Activated CD4-positive, alpha-beta T cell treated with anti-CD3 and anti-CD28 coated beads, Interleukin-2, amount 10 ng/mL, durations not matched to agents 7 days and 5 days (primary cell): ENCODE measurements around the gene MACROD2. TPM values are rescaled to one million over a fixed set of nuclear protein-coding genes. Genes with fewer than 3 reads are reported as not detected.

Experiments used
- CTCF ChIA-PET: fragments of 350-600 bp; sonication (Branson Sonifier 250); formaldehyde crosslinking; loops from one replicate; lab custom pipeline; 2021; ENCODE audit warnings: antibody characterized with exemption; lab: Charles Lee
- POLR2A ChIA-PET: fragments of 350-600 bp; sonication (Branson Sonifier 250); formaldehyde crosslinking; loops from one replicate; lab custom pipeline; 2021; ENCODE audit warnings: antibody characterized with exemption; lab: Charles Lee
- DNase-seq: peaks from one replicate; pipeline ENCODE4 v3.0.0-alpha.2; 2020
- H3K27ac Mint-ChIP-seq: one replicate; pipeline ENCODE4 v1.8.0; 2021; ENCODE audit warnings: mild to moderate bottlenecking, moderate library complexity, mixed read lengths
- H3K27me3 Mint-ChIP-seq: one replicate; pipeline ENCODE4 v1.8.0; 2021; ENCODE audit warnings: mixed read lengths
- H3K36me3 Mint-ChIP-seq: one replicate; pipeline ENCODE4 v1.8.0; 2021; ENCODE audit warnings: low read depth, mixed read lengths
- H3K4me1 Mint-ChIP-seq: one replicate; pipeline ENCODE4 v1.8.0; 2021; ENCODE audit warnings: mixed read lengths
- H3K4me3 Mint-ChIP-seq: one replicate; pipeline ENCODE4 v1.8.0; 2021; ENCODE audit warnings: mild to moderate bottlenecking, moderate library complexity, mixed read lengths
- H3K9me3 Mint-ChIP-seq: one replicate; pipeline ENCODE4 v1.8.0; 2021; ENCODE audit warnings: mixed read lengths
- total RNA-seq, 2 experiments: library from RNA; stranded (reverse); gene quantifications; one replicate each; pipeline ENCODE4 v1.2.3, GENCODE V29; 2021

The MACROD2 gene
- total RNA-seq, 2 experiments from 2014 or later = not detected

DNA sequence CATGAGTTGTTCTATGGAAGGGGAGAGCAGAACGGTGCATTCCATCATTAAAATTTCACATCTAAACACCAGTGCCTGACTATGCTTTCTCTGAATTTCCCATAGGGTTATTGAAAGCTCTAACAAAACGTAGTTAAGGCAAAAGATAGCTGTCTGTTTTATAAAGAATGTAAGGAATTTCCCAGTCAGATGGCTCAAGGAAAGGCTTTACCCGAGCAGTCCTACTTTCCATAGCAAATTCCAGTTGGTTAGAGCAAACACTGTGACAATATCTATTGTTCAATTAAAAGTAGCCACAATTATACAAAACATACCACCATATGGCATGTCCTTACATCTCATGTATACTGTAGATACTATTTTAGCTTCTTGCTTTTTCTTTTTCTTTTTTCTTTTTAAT is 1401.6 kb downstream of the MACROD2 start:
- no peak for DNase-seq
- ChIA-PET POLR2A (no interaction called here), CTCF (interaction anchor here (0.6 kb wide), 1 partner anchor 15 kb away, joined by 4 read pairs; no protein-coding TSS in a partner anchor)
- no peaks in the 10 kb centered on the region for H3K4me1 Mint-ChIP-seq
- H3K27ac Mint-ChIP-seq = no peak overlapping the region
- no peaks in the 10 kb centered on the region for H3K27me3 Mint-ChIP-seq
- H3K9me3 Mint-ChIP-seq = peaks cover 5% of the 10 kb centered on the region
- H3K4me3 Mint-ChIP-seq = no peak overlapping the region
- no peaks in the 10 kb centered on the region for H3K36me3 Mint-ChIP-seq

DNA sequence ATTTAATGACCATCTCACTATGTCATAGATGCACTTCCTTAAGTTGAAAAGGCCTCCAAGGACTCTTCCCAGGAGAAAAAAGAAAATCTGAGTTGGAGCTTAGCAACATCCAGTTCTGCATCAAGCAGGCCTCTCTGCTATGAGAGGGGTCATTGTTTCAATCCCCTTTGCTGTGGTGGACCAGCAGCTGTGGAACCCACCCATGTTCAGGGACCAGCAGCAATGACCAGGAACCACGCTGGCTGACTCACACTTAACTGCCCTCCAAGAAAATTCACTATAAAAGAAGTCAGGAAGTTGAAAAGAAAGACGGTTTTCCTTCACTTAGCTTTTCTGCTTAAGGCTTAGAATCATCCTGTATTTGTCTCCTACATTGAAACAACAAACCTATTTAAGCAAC is 1404.5 kb downstream of the MACROD2 start:
- H3K27ac Mint-ChIP-seq = no peak overlapping the region
- no peaks in the 10 kb centered on the region for H3K36me3 Mint-ChIP-seq
- H3K4me3 Mint-ChIP-seq = no peak overlapping the region
- H3K9me3 Mint-ChIP-seq = peaks cover 4% of the 10 kb centered on the region
- no peak for DNase-seq
- CTCF ChIA-PET = interaction anchor here (0.5 kb wide), 1 partner anchor 44 kb away, joined by 3 read pairs; no protein-coding TSS in a partner anchor
- no peaks in the 10 kb centered on the region for H3K4me1 Mint-ChIP-seq
- POLR2A ChIA-PET = no interaction called here
- H3K27me3 Mint-ChIP-seq = no peaks in the 10 kb centered on the region

- no peak for DNase-seq
- no peak overlapping the region for H3K4me3 Mint-ChIP-seq
- H3K4me1 Mint-ChIP-seq = no peaks in the 10 kb centered on the region
- CTCF ChIA-PET = no interaction called here
- POLR2A ChIA-PET = no interaction called here
- H3K27ac Mint-ChIP-seq = no peak overlapping the region
- no peaks in the 10 kb centered on the region for H3K36me3 Mint-ChIP-seq
- H3K9me3 Mint-ChIP-seq = peaks cover 4% of the 10 kb centered on the region
- H3K27me3 Mint-ChIP-seq = no peaks in the 10 kb centered on the region
Observed at GRCh38 chr20:15406072-15406471, 1410.8 kb downstream of the MACROD2 start.

- Mint-ChIP-seq H3K36me3 (no peaks in the 10 kb centered on the region), H3K27me3 (no peaks in the 10 kb centered on the region), H3K4me1 (no peaks in the 10 kb centered on the region), H3K27ac (no peak overlapping the region), H3K9me3 (no peaks in the 10 kb centered on the region), H3K4me3 (no peak overlapping the region)
- ChIA-PET CTCF (no interaction called here), POLR2A (no interaction called here)
- DNase-seq = no peak
Observed at GRCh38 chr20:15411781-15412180, 1416.5 kb downstream of the MACROD2 start.

GRCh38 chr20:15415908-15416307 is 1420.6 kb downstream of the MACROD2 start:
- Mint-ChIP-seq H3K27me3 (no peaks in the 10 kb centered on the region), H3K36me3 (no peaks in the 10 kb centered on the region), H3K9me3 (peaks cover 3% of the 10 kb centered on the region), H3K27ac (no peak overlapping the region), H3K4me3 (no peak overlapping the region), H3K4me1 (no peaks in the 10 kb centered on the region)
- no peak for DNase-seq
- ChIA-PET POLR2A (no interaction called here), CTCF (no interaction called here)

- H3K4me1 Mint-ChIP-seq = no peaks in the 10 kb centered on the region
- POLR2A ChIA-PET = no interaction called here
- H3K27ac Mint-ChIP-seq = no peak overlapping the region
- H3K27me3 Mint-ChIP-seq = no peaks in the 10 kb centered on the region
- peaks cover 3% of the 10 kb centered on the region for H3K9me3 Mint-ChIP-seq
- no peak overlapping the region for H3K4me3 Mint-ChIP-seq
- DNase-seq = no peak
- CTCF ChIA-PET = no interaction called here
- no peaks in the 10 kb centered on the region for H3K36me3 Mint-ChIP-seq
Observed at GRCh38 chr20:15419856-15420255, 1424.5 kb downstream of the MACROD2 start.

- Mint-ChIP-seq H3K9me3 (peaks cover 7% of the 10 kb centered on the region), H3K36me3 (no peaks in the 10 kb centered on the region)
- CTCF ChIA-PET = no interaction called here
Observed at GRCh38 chr20:15422966-15423365, 1427.7 kb downstream of the MACROD2 start.

GRCh38 chr20:15439551-15439950 is 1444.2 kb downstream of the MACROD2 start:
- Mint-ChIP-seq H3K27ac (no peak overlapping the region), H3K9me3 (peaks cover 2% of the 10 kb centered on the region), H3K27me3 (no peaks in the 10 kb centered on the region), H3K4me3 (no peak overlapping the region), H3K4me1 (no peaks in the 10 kb centered on the region), H3K36me3 (no peaks in the 10 kb centered on the region)
- POLR2A ChIA-PET = no interaction called here
- CTCF ChIA-PET = no interaction called here
- DNase-seq = no peak

More at GRCh38 chr20:15422966-15423365, 1427.7 kb downstream of the MACROD2 start:
- DNase-seq = no peak
- no peak overlapping the region for H3K27ac Mint-ChIP-seq
- no peaks in the 10 kb centered on the region for H3K27me3 Mint-ChIP-seq
- H3K4me3 Mint-ChIP-seq = no peak overlapping the region
- POLR2A ChIA-PET = no interaction called here
- no peaks in the 10 kb centered on the region for H3K4me1 Mint-ChIP-seq

DNA sequence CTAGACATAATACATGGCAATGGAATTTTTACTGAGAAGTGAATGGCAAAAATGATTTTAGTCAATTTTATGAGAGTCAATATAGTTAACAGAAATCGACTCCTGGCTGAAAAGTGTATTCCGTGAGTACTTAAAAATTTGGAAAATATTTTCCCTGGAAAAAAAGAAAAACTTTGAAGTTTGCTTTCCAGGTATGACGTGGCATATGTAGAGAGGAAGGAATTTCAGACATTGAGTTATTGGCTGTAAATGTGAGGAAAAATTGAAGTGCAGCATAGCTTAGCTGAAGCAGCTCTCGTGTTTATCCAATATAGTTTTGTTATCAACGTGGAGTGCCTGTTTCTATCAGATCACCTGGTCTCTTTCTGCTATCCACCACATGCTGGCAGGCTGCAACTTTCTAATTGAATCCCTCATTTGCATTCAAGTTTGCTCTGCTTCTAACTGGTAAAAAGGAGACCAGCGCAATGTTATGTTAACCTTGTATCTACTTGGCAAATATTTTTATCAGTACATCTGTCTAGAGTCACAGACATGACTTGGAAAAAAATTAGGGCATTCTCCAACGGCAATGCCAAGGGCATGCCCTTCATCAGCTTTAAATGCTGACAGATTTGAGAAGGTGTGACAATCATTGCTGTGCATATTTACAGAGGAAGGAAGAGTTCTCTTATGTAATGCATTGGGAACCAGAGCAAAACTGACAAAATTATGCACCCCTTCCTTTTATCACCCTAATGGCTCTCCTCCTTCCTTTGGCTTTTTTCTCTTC is 1444.9 kb downstream of the MACROD2 start:
- DNase-seq = no peak
- CTCF ChIA-PET = no interaction called here
- POLR2A ChIA-PET = no interaction called here
- Mint-ChIP-seq H3K27ac (no peak overlapping the region), H3K4me3 (no peak overlapping the region), H3K4me1 (no peaks in the 10 kb centered on the region), H3K27me3 (no peaks in the 10 kb centered on the region), H3K36me3 (no peaks in the 10 kb centered on the region), H3K9me3 (no peaks in the 10 kb centered on the region)

- CTCF ChIA-PET = no interaction called here
- H3K27me3 Mint-ChIP-seq = no peaks in the 10 kb centered on the region
- H3K36me3 Mint-ChIP-seq = no peaks in the 10 kb centered on the region
- no peak overlapping the region for H3K4me3 Mint-ChIP-seq
- no peaks in the 10 kb centered on the region for H3K4me1 Mint-ChIP-seq
- H3K9me3 Mint-ChIP-seq = no peaks in the 10 kb centered on the region
- POLR2A ChIA-PET = no interaction called here
- no peak for DNase-seq
- no peak overlapping the region for H3K27ac Mint-ChIP-seq
Observed at GRCh38 chr20:15445056-15445840, 1449.9 kb downstream of the MACROD2 start.

- no peaks in the 10 kb centered on the region for H3K27me3 Mint-ChIP-seq
- H3K9me3 Mint-ChIP-seq = no peaks in the 10 kb centered on the region
- POLR2A ChIA-PET = no interaction called here
- H3K4me1 Mint-ChIP-seq = no peaks in the 10 kb centered on the region
- H3K4me3 Mint-ChIP-seq = no peak overlapping the region
- H3K27ac Mint-ChIP-seq = no peak overlapping the region
- no peaks in the 10 kb centered on the region for H3K36me3 Mint-ChIP-seq
- DNase-seq = no peak
- CTCF ChIA-PET = no interaction called here
Observed at GRCh38 chr20:15446373-15446772, 1451.1 kb downstream of the MACROD2 start.

- DNase-seq = no peak
- Mint-ChIP-seq H3K9me3 (no peaks in the 10 kb centered on the region), H3K4me3 (no peak overlapping the region), H3K4me1 (no peaks in the 10 kb centered on the region), H3K27me3 (no peaks in the 10 kb centered on the region), H3K36me3 (no peaks in the 10 kb centered on the region), H3K27ac (no peak overlapping the region)
- ChIA-PET CTCF (no interaction called here), POLR2A (no interaction called here)
Observed at GRCh38 chr20:15447549-15447948, 1452.2 kb downstream of the MACROD2 start.

DNA sequence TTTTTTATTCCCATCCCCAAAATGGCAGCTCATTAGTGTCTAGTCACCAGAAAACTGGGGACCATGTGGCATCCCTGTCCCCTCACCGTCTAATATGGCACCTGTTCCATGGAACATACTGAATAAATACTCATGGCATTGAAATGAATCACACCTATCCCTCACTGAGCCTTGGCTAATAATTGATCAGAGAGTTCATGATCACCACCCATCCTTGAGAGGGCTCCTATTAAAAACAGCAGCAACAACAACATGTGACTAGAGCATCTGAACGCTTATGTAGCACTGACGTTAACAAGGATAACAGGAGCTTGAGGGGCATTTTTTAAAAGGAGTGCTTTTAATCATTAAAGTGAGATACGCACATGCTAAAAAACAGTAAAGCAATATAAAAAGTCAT is 1453.7 kb downstream of the MACROD2 start:
- no peaks in the 10 kb centered on the region for H3K36me3 Mint-ChIP-seq

More for the DNA sequence above, 1453.7 kb downstream of the MACROD2 start:
- DNase-seq = no peak
- Mint-ChIP-seq H3K27me3 (no peaks in the 10 kb centered on the region), H3K4me1 (no peaks in the 10 kb centered on the region), H3K4me3 (no peak overlapping the region), H3K27ac (no peak overlapping the region), H3K9me3 (no peaks in the 10 kb centered on the region)
- ChIA-PET POLR2A (no interaction called here), CTCF (no interaction called here)
